GM12878 (cell line): ENCODE results near the gene GNG5. TPM values are rescaled to one million over a fixed set of nuclear protein-coding genes. Genes with fewer than 3 reads are reported as not detected.

Source experiments
- ATAC-seq: fragments of 200-7000 bp; cut with Tn5 transposase; 3 replicates; pipeline ENCODE4 v1.9.1; 2020; ENCODE audit warnings: mild to moderate bottlenecking, moderate library complexity
- BruUV-seq: library from RNA; stranded (reverse); fragments of 400-500 nt; replicated peaks from 2 replicates; lab custom pipeline; 2021; lab: Mats Ljungman, UMichigan
- CTCF ChIA-PET: fragments of 300-600 bp; sonication (Branson Sonifier 250); formaldehyde crosslinking; extraction: SDS; loops from one replicate; lab custom pipeline; 2021; ENCODE audit warnings: inconsistent platforms; lab: Yijun Ruan, JAX
- POLR2A ChIA-PET: fragments of 350-600 bp; formaldehyde crosslinking; extraction: SDS; loops from one replicate; lab custom pipeline; 2021; ENCODE audit warnings: inconsistent platforms; lab: Charles Lee
- RAD21 ChIA-PET: fragments of 300-600 bp; sonication (Branson Sonifier 250); formaldehyde crosslinking; loops from one replicate; lab custom pipeline; 2023; ENCODE audit warnings: antibody characterized with exemption; ENCODE audit not compliant: unreplicated experiment; lab: Charles Lee
- SMC1A ChIA-PET: fragments of 300-600 bp; sonication (Branson Sonifier 250); formaldehyde crosslinking; loops from one replicate; lab custom pipeline; 2023; ENCODE audit not compliant: unreplicated experiment, uncharacterized antibody; lab: Charles Lee
- DNase-seq: peaks from one replicate; pipeline ENCODE4 v3.0.0-alpha.2; 2011; ENCODE audit warnings: low read depth, low spot score
- FAIRE-seq: peaks from 3 replicates; lab custom pipeline; 2011; peaks lifted over from hg19 to GRCh38; lab: Jason Lieb, UNC
- H2AFZ ChIP-seq: 2 replicates; pipeline ENCODE4 v1.6.0; 2011; ENCODE audit warnings: low read depth, low read length, control low read depth; ENCODE audit not compliant: control insufficient read depth
- H3K27ac ChIP-seq: 2 replicates; pipeline ENCODE4 v1.5.1; 2011; ENCODE audit warnings: control low read depth; ENCODE audit not compliant: control insufficient read depth, insufficient read depth
- H3K27me3 ChIP-seq, 2 experiments: replicated peaks in 1 of 2; 2 replicates each; pipeline versions ENCODE4 v1.6.0 to v1.6.1; 2011; ENCODE audit warnings: low read length in 1 of 2; ENCODE audit not compliant: control insufficient read depth in 2 of 2, insufficient read depth in 2 of 2
- H3K36me3 ChIP-seq, 2 experiments: 2 replicates each; pipeline ENCODE4 v1.5.1; 2011; ENCODE audit warnings: low read length in 1 of 2; ENCODE audit not compliant: control insufficient read depth in 2 of 2, insufficient read depth in 2 of 2
- H3K4me1 ChIP-seq: 2 replicates; pipeline ENCODE4 v1.6.1; 2011; ENCODE audit warnings: mild to moderate bottlenecking, low read length, moderate library complexity, mixed read lengths; ENCODE audit not compliant: control insufficient read depth, insufficient read depth
- H3K4me2 ChIP-seq: 2 replicates; pipeline ENCODE4 v1.6.0; 2011; ENCODE audit warnings: control low read depth; ENCODE audit not compliant: control insufficient read depth, insufficient read depth
- H3K4me3 ChIP-seq: fragments of 200-600 bp; sonication (generic); 2 replicates; pipeline ENCODE4 v1.5.1; 2016
- H3K79me2 ChIP-seq: 2 replicates; pipeline ENCODE4 v1.6.0; 2011; ENCODE audit warnings: low read length; ENCODE audit not compliant: control insufficient read depth, insufficient read depth
- H3K9ac ChIP-seq: 2 replicates; pipeline ENCODE4 v1.8.0; 2011; ENCODE audit warnings: low read length, control low read depth, mixed read lengths; ENCODE audit not compliant: control insufficient read depth, insufficient read depth
- H3K9me3 ChIP-seq: replicated peaks from 3 replicates; pipeline ENCODE4 v1.5.1; 2011; ENCODE audit warnings: mild to moderate bottlenecking, low read length; ENCODE audit not compliant: control insufficient read depth, insufficient read depth
- H4K20me1 ChIP-seq: 2 replicates; pipeline ENCODE4 v1.6.0; 2011; ENCODE audit not compliant: control insufficient read depth, insufficient read depth
- CHD2 ChIP-seq: IDR thresholded peaks from 2 replicates; pipeline ENCODE4 v1.6.1; 2011; ENCODE audit warnings: low read depth, low read length, improper control_type of control experiment, borderline replicate concordance
- HDAC6 ChIP-seq: fragments of 200-600 bp; sonication (generic); IDR thresholded peaks from one replicate; pipeline ENCODE4 v1.8.0; 2017; ENCODE audit warnings: antibody characterized with exemption; ENCODE audit not compliant: unreplicated experiment
- JUND ChIP-seq: IDR thresholded peaks from 2 replicates; pipeline ENCODE4 v1.6.1; 2012; ENCODE audit warnings: low read depth, mild to moderate bottlenecking, low read length, improper control_type of control experiment, moderate library complexity
- MLLT1 ChIP-seq: fragments of 450-650 bp; IDR thresholded peaks from 2 replicates; pipeline ENCODE4 v1.6.1; 2016; ENCODE audit warnings: mild to moderate bottlenecking
- MTA2 ChIP-seq: fragments of 450-650 bp; IDR thresholded peaks from 2 replicates; pipeline ENCODE4 v1.6.1; 2016; ENCODE audit warnings: low read depth, mild to moderate bottlenecking, moderate library complexity
- NR2F1 ChIP-seq: fragments of 450-650 bp; conservative IDR thresholded peaks from 2 replicates; pipeline ENCODE4 v1.6.1; 2017; ENCODE audit warnings: mild to moderate bottlenecking
- RUNX3 ChIP-seq: IDR thresholded peaks from 2 replicates; pipeline ENCODE4 v1.6.1; 2012; ENCODE audit warnings: low read length, inconsistent platforms
- ZNF207 ChIP-seq: fragments of 450-650 bp; IDR thresholded peaks from 2 replicates; pipeline ENCODE4 v1.6.1; 2014; ENCODE audit warnings: antibody characterized with exemption, mild to moderate bottlenecking, borderline replicate concordance
- ZNF217 ChIP-seq: fragments of 450-650 bp; IDR thresholded peaks from 2 replicates; pipeline ENCODE4 v1.6.1; 2017; ENCODE audit warnings: antibody characterized with exemption, mild to moderate bottlenecking
- ZNF592 ChIP-seq: fragments of 450-650 bp; IDR thresholded peaks from 2 replicates; pipeline ENCODE4 v1.6.1; 2017; ENCODE audit warnings: mild to moderate bottlenecking, moderate library complexity
- ZZZ3 ChIP-seq: IDR thresholded peaks from 2 replicates; pipeline ENCODE4 v1.6.1; 2011; ENCODE audit warnings: low read depth; ENCODE audit not compliant: control insufficient read depth, insufficient read length
- WGBS: methylation state at CpG from one replicate; pipeline ENCODE4 v1.1.6; 2016; ENCODE audit warnings: low lambda C conversion rate; ENCODE audit not compliant: insufficient replicate concordance, insufficient coverage; ENCODE audit errors: missing lambda C conversion rate; 5-methylcytosine and 5-hydroxymethylcytosine counted together
- in situ Hi-C: fragments of 300-500 bp; cut with MboI; formaldehyde crosslinking; loops from 9 replicates; pipeline ENCODE4 v1.14.3; 2018; ENCODE audit warnings: mixed read lengths
- intact Hi-C: fragments of 100-400 bp; cut with micrococcal nuclease; formaldehyde crosslinking; loops from one replicate; pipeline ENCODE4 v1.14.2; 2022; ENCODE audit not compliant: unreplicated experiment
- polyA plus RNA-seq, 11 experiments: library from polyadenylated mRNA; depleted of rRNA in 4 of 11; unstranded in 6 of 11; stranded (reverse) in 5 of 11; fragments of >200 nt; fragmentation: Nextera tagmentation in 4 of 11; fragmentation: Illumina TruSeq in 1 of 11; extraction: Ambion mirVana in 4 of 11; extraction: Trizol in 1 of 11; gene quantifications; 1 replicate in 1 of 11; 2 replicates in 10 of 11; pipeline versions ENCODE4 v1.2.1 to v1.2.3, GENCODE V29; 2011 to 2016; ENCODE audit warnings: inconsistent platforms in 2 of 11, missing spikeins in 2 of 11, low read depth in 1 of 11
- total RNA-seq, 4 experiments: library from RNA; depleted of rRNA in 3 of 4; stranded (reverse); fragments of >200 nt in 3 of 4; fragmentation: Illumina TruSeq in 1 of 4; extraction: Trizol in 1 of 4; gene quantifications; 2 replicates each; pipeline versions ENCODE4 v1.2.1 to v1.2.3, GENCODE V29; 2013 to 2021

Gene GNG5
- total and polyA plus RNA-seq, 10 of the 15 experiments (the other 5 are each of a cell fraction or from before 2014, with no cell fraction given): 69.8 to 613 (median 203) TPM

GRCh38 chr1:84452436-84452835, 53.9 kb downstream of the GNG5 start:
- BruUV-seq: no TSS peak
- intact Hi-C loops (no loop called here), in situ Hi-C loops (no loop called here)
- Histone ChIP-seq H4K20me1 (no peaks in the 10 kb centered on the region), H3K9ac (no peak overlapping the region), H3K36me3 (no peaks in the 10 kb centered on the region), H3K4me3 (no peak overlapping the region), H3K9me3 (no peaks in the 10 kb centered on the region), H3K27me3 (no peaks in the 10 kb centered on the region), H3K4me2 (no peak overlapping the region), H3K4me1 (no peaks in the 10 kb centered on the region), H2AFZ (no peak overlapping the region), H3K27ac (no peak overlapping the region), H3K79me2 (no peaks in the 10 kb centered on the region)
- ChIA-PET RAD21 (no interaction called here), POLR2A (no interaction called here), CTCF (interaction anchor here (0.6 to 1.1 kb wide), 3 partner anchors 9 to 301 kb away, joined by 3 to 4 read pairs (median 3); no protein-coding TSS in a partner anchor), SMC1A (interaction anchor here (1.3 kb wide), 1 partner anchor 10 kb away, joined by 4 read pairs; no protein-coding TSS in a partner anchor)
- TF ChIP-seq ZNF217: no peak
- TF ChIP-seq ZZZ3: no peak
- 47% methylated on average over 3 of the region's 3 CpGs for WGBS
- FAIRE-seq (no peak), DNase-seq (no peak), ATAC-seq (no peak)

GRCh38 chr1:84450910-84451309, 55.5 kb downstream of the GNG5 start:
- 50% methylated on average over 2 of the region's 2 CpGs for WGBS
- no peak for DNase-seq
- no peaks in the 10 kb centered on the region for H3K79me2 ChIP-seq
- no peak overlapping the region for H3K9ac ChIP-seq
- ChIA-PET RAD21 (no interaction called here), POLR2A (no interaction called here), CTCF (no interaction called here), SMC1A (no interaction called here)
- TF ChIP-seq ZNF207: no peak
- no peak for TF ChIP-seq MTA2
- no peak for TF ChIP-seq JUND
- no peak for TF ChIP-seq HDAC6
- TF ChIP-seq MLLT1: no peak
- no peak for TF ChIP-seq ZNF592
- no peak for TF ChIP-seq NR2F1
- TF ChIP-seq CHD2: no peak
- TF ChIP-seq RUNX3: no peak
- ATAC-seq: no peak
- H2AFZ ChIP-seq: no peak overlapping the region
- BruUV-seq: no TSS peak
- H3K36me3 ChIP-seq: no peaks in the 10 kb centered on the region
- no peak for FAIRE-seq
- no peak overlapping the region for H3K4me3 ChIP-seq
- no peak overlapping the region for H3K27ac ChIP-seq
- H3K4me2 ChIP-seq: no peak overlapping the region
- in situ Hi-C loops (no loop called here), intact Hi-C loops (no loop called here)
- H4K20me1 ChIP-seq: no peaks in the 10 kb centered on the region
- no peaks in the 10 kb centered on the region for H3K27me3 ChIP-seq
- H3K9me3 ChIP-seq: no peaks in the 10 kb centered on the region
- H3K4me1 ChIP-seq: no peaks in the 10 kb centered on the region
